Measurements from ENCODE around the gene MLF2. TPM values are rescaled to one million over a fixed set of nuclear protein-coding genes. Genes with fewer than 3 reads are reported as not detected.

Gene MLF2, protein sequence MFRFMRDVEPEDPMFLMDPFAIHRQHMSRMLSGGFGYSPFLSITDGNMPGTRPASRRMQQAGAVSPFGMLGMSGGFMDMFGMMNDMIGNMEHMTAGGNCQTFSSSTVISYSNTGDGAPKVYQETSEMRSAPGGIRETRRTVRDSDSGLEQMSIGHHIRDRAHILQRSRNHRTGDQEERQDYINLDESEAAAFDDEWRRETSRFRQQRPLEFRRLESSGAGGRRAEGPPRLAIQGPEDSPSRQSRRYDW
- total RNA-seq (2011; cell fraction: chromatin; rRNA removed; ENCODE audit: low replicate concordance): 108 and 217 TPM in 2 replicates
- total RNA-seq (2011; cell fraction: nucleolus; rRNA removed): 142 and 144 TPM in 2 replicates
- 131 and 132 TPM in 2 replicates for total RNA-seq (2011; cell fraction: nucleoplasm; rRNA removed)
- total RNA-seq (2014; rRNA removed) (146 and 161 TPM in 2 replicates), total RNA-seq (2014; rRNA removed; fragmentation: Illumina TruSeq; extraction: Trizol) (58.3 and 60.3 TPM in 2 replicates), total RNA-seq (2015; rRNA removed; fragmentation: Illumina TruSeq; extraction: Trizol) (94.6 and 99.2 TPM in 2 replicates), total RNA-seq (2021) (149 and 167 TPM in 2 replicates), polyA plus RNA-seq (2011; rRNA removed) (190 and 209 TPM in 2 replicates), polyA plus RNA-seq (2014; fragmentation: Illumina TruSeq; extraction: Trizol) (138 and 139 TPM in 2 replicates), polyA plus RNA-seq (2014; fragmentation: Nextera tagmentation; extraction: Ambion mirVana) (10 to 100 TPM; 11.4 to 15.6 TPM), polyA plus RNA-seq (2014; rRNA removed) (186 and 187 TPM in 2 replicates), polyA minus RNA-seq (2011; rRNA and poly(A)+ RNA removed) (133 and 137 TPM in 2 replicates), Bru-seq, nascent RNA (percentile 64 among the genes with signal in this experiment), BruChase-seq, experiment 1, labeled RNA remaining after a 2-hour chase (percentile 65 among the genes with signal in this experiment), BruChase-seq, experiment 2, labeled RNA remaining after a 6-hour chase (percentile 72 among the genes with signal in this experiment)
- 349 and 372 TPM in 2 replicates for polyA plus RNA-seq (2011; cell fraction: cytosol; rRNA removed)
- 190 and 315 TPM in 2 replicates for polyA plus RNA-seq (2011; cell fraction: nucleus; rRNA removed)
- 145 and 148 TPM in 2 replicates for polyA plus RNA-seq (2012)
- 56.6 and 66.3 TPM in 2 replicates for polyA minus RNA-seq (2011; cell fraction: cytosol; rRNA and poly(A)+ RNA removed)
- 49.0 and 76.3 TPM in 2 replicates for polyA minus RNA-seq (2011; cell fraction: nucleus; rRNA and poly(A)+ RNA removed)
- long read RNA-seq, experiment 1, transcript MLF2-201 (9 exons, 1,969 nt): major isoform, 184 of 261 reads
- long read RNA-seq, experiment 1, partial matches to known transcripts: 71 of 261 reads
- long read RNA-seq, experiment 1, other reads (novel, unspliced or antisense): 6 of 261 reads
- long read RNA-seq, experiment 2, transcript MLF2-201 (9 exons, 1,969 nt): major isoform, 143 of 203 reads
- long read RNA-seq, experiment 2, partial matches to known transcripts: 44 of 203 reads
- long read RNA-seq, experiment 2, other reads (novel, unspliced or antisense): 15 of 203 reads
- long read RNA-seq, experiment 3, transcript MLF2-201 (9 exons, 1,969 nt): major isoform, 182 of 201 reads
- long read RNA-seq, experiment 3, partial matches to known transcripts: 11 of 201 reads
- long read RNA-seq, experiment 3, other reads (novel, unspliced or antisense): 8 of 201 reads

DNA sequence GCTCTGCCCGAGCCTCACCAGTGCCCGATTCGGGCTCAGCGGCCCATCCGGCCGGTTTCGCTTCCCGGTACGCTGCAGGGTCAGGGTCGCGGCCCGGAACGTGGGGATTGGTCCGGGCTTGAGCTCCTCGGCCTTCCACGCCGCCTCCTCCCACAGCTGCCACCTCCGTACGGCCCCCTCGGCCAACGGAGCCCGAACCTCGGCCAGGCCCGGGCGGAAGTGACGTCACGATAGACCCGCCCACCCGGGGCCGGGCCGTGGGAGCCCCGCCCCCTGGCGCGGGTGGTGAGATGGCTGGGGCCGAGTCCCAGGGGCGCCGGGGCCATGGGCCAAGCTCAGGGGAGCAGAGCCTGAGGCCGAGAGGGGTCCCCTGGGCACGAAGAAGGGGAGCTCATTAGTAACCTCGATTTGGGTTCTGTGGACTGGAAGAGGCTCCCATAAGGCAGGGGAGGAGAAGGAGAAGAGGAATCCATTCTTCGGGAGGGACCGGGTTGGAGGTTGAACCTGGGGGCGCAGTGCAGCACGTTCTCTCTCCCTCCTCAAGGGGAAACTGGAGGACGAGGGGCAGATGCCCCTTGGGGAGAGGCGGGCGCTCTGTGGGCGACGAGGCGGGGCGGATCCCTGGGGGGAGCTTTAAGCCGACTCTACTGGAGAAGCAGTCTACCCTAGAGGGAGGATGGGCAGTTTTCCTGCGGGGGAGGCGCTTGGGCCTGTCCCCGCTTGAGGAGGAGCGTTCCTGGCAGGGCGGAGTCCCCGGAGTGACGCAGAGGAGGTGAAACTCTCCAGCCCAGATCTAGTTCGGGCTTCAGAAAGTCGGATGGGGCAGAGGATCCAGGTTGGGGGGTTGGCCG, at the start of gene MLF2:
TSS of gene MLF2 (minus strand) at position 221 of the 851 bp plus-strand sequence. CDS start 807 bp downstream, outside the sequence.
- under 1% methylated on average over 31 of the region's 62 CpGs for WGBS (ENCODE audit: insufficient coverage, low coverage, missing lambda C conversion rate)
- peak; percentile 98 for FAIRE-seq
- TF ChIP-seq, protein P1, sequence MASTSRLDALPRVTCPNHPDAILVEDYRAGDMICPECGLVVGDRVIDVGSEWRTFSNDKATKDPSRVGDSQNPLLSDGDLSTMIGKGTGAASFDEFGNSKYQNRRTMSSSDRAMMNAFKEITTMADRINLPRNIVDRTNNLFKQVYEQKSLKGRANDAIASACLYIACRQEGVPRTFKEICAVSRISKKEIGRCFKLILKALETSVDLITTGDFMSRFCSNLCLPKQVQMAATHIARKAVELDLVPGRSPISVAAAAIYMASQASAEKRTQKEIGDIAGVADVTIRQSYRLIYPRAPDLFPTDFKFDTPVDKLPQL (IDR thresholded peaks at IDR 0.05; ENCODE audit: extremely low read depth, insufficient read length): no peak
- TF ChIP-seq COPS2 (conservative IDR thresholded peaks at IDR 0.05) (no peak), MTA2 (IDR thresholded peaks at IDR 0.05; ENCODE audit: low read depth) (no peak), HDAC3 (IDR thresholded peaks at IDR 0.05; ENCODE audit: borderline replicate concordance, partially characterized antibody) (no peak), RHOXF2B (CRISPR knock-in tag; conservative IDR thresholded peaks at IDR 0.05) (no peak), SRSF7 (optimal IDR thresholded peaks at IDR 0.05; ENCODE audit: low read depth, low read length) (no peak), JUN (IDR thresholded peaks at IDR 0.05; ENCODE audit: borderline replicate concordance, low read depth, low read length) (no peak), JUN (CRISPR knock-in tag; IDR thresholded peaks at IDR 0.05; ENCODE audit: borderline replicate concordance) (no peak), CCNT2 (IDR thresholded peaks at IDR 0.05; ENCODE audit: borderline replicate concordance, extremely low read depth, insufficient read length, low read depth, low read length) (peak; percentile 29)
- TF ChIP-seq, protein P2, sequence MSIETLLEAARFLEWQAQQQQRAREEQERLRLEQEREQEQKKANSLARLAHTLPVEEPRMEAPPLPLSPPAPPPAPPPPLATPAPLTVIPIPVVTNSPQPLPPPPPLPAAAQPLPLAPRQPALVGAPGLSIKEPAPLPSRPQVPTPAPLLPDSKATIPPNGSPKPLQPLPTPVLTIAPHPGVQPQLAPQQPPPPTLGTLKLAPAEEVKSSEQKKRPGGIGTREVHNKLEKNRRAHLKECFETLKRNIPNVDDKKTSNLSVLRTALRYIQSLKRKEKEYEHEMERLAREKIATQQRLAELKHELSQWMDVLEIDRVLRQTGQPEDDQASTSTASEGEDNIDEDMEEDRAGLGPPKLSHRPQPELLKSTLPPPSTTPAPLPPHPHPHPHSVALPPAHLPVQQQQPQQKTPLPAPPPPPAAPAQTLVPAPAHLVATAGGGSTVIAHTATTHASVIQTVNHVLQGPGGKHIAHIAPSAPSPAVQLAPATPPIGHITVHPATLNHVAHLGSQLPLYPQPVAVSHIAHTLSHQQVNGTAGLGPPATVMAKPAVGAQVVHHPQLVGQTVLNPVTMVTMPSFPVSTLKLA (conservative IDR thresholded peaks at IDR 0.05): peak in 1 of 2 experiments; percentile 70; a peak in 2 of 4 replicates

More for the DNA sequence above, at the start of gene MLF2:
- DNase-seq (ENCODE audit: extremely low read depth in 1 of 4, low spot score in 3 of 4): peak; percentile 93 to 97 (median 94)
- no peaks in the 10 kb centered on the region for H3K9me3 ChIP-seq (replicated peaks; ENCODE audit: control insufficient read depth, insufficient read depth, low read depth, low read length)
- H3K27me3 ChIP-seq (ENCODE audit: control insufficient read depth in 2 of 2, insufficient read depth in 2 of 2, low read length in 2 of 2): no peaks in the 10 kb centered on the region
- H3K79me2 ChIP-seq (ENCODE audit: control insufficient read depth, insufficient read depth, low read length): peaks cover 31% of the 10 kb centered on the region
- H3K4me1 ChIP-seq (replicated peaks in 1 of 2; ENCODE audit: control insufficient read depth in 2 of 2, insufficient read depth in 2 of 2, low read length in 2 of 2): peaks cover 22 to 25% of the 10 kb centered on the region in 2 experiments
- peaks cover 5% of the 10 kb centered on the region; the same call in 1 of the 2 replicates for H4K20me1 ChIP-seq (replicated peaks; ENCODE audit: control insufficient read depth, insufficient read depth, low read length)
- peak within 1 kb of the TSS; percentile 99 for H3K4me2 ChIP-seq (ENCODE audit: insufficient read depth, low read length)
- BruUV-seq (replicated peaks): TSS peak; percentile 91
- in situ Hi-C loops (cut with MboI): no loop called here
- H3K9me1 ChIP-seq (ENCODE audit: control insufficient read depth, insufficient read depth, low read length): peaks cover 3% of the 10 kb centered on the region
- peak within 1 kb of the TSS; percentile 83 for H2AFZ ChIP-seq (ENCODE audit: low read depth, low read length)
- ChIA-PET CTCF (ENCODE audit: low intra/inter-chr PET ratio) (interaction anchor here (0.8 to 2.1 kb wide), 5 partner anchors 26 to 83 kb away, joined by 3 to 24 read pairs (median 6); no protein-coding TSS in a partner anchor), POLR2A (interaction anchor here (0.5 to 2.4 kb wide), 14 partner anchors 11 to 190 kb away, joined by 3 to 10 read pairs (median 4); partner anchors contain the start of genes COPS7A, GPR162, P3H3 and RNU7-1)
- peaks cover 40% of the 10 kb centered on the region; the same call in 2 of the 3 replicates for H3K36me3 ChIP-seq (ENCODE audit: control insufficient read depth, insufficient read depth, low read length)
- H3K27ac ChIP-seq (ENCODE audit: extremely low read depth, low read depth, low read length): peak within 1 kb of the TSS; percentile 99
- H3K4me3 ChIP-seq: peak within 1 kb of the TSS; percentile 99
- H3K9ac ChIP-seq (ENCODE audit: insufficient read depth in 1 of 2, low read depth in 2 of 2, low read length in 2 of 2): peak within 1 kb of the TSS; percentile 98 to 99
- peak; percentile 97 for ATAC-seq
- intact Hi-C loops (cut with micrococcal nuclease): loop anchor here (1.0 kb wide), 3 partner anchors 15 to 72 kb away; no protein-coding TSS in a partner anchor

Measured in K562 (cell line).